ENCODE data around the gene CAPN3. TPM values are rescaled to one million over a fixed set of nuclear protein-coding genes. Genes with fewer than 3 reads are reported as not detected.

The CAPN3 gene
- total and polyA plus RNA-seq, 2 experiments from 2014 or later: 0.84 to 1.1 TPM

GRCh38 chr15:42450425-42450790 lies 91.1 kb downstream of the CAPN3 start:
- Histone ChIP-seq H4K20me1 (replicated peaks; ENCODE audit: insufficient read depth) (no peaks in the 10 kb centered on the region), H3K9me2 (ENCODE audit: insufficient read depth) (no peaks in the 10 kb centered on the region), H3K4me1 (ENCODE audit: insufficient read depth) (no peaks in the 10 kb centered on the region), H3F3A (replicated peaks; ENCODE audit: low read depth) (no peaks in the 10 kb centered on the region), H3K36me3 (ENCODE audit: insufficient read depth) (0 out of 2 replicates have a peak, but pooled peaks cover 3% of the 10 kb centered on the region), H3K27ac (ENCODE audit: low read depth) (no peak overlapping the region), H3K27me3 (ENCODE audit: insufficient read depth) (no peaks in the 10 kb centered on the region), H3K79me2 (replicated peaks; ENCODE audit: insufficient read depth) (no peaks in the 10 kb centered on the region), H3K4me3 (no peak overlapping the region), H2AFZ (no peak overlapping the region), H3K4me2 (no peak overlapping the region)
- Mint-ChIP-seq H3K4me3 (no peak overlapping the region), H3K36me3 (ENCODE audit: low read depth) (peaks cover 39% of the 10 kb centered on the region), H3K27ac (no peak overlapping the region), H3K4me1 (no peaks in the 10 kb centered on the region), H3K9me3 (no peaks in the 10 kb centered on the region), H3K27me3 (ENCODE audit: insufficient read depth, low read depth, poor library complexity) (peaks cover 1% of the 10 kb centered on the region)
- no peak for DNase-seq (ENCODE audit: low spot score)
- ATAC-seq: no peak
- TF ChIP-seq JUNB (IDR thresholded peaks at IDR 0.05; ENCODE audit: unreplicated experiment) (no peak), ETS1 (IDR thresholded peaks at IDR 0.05) (no peak), CTCF (conservative IDR thresholded peaks at IDR 0.05; ENCODE audit: low read depth in 2 of 2) (no peak), ZNF114 (CRISPR knock-in tag; IDR thresholded peaks at IDR 0.05) (no peak), EZH2phosphoT487 (IDR thresholded peaks at IDR 0.05; ENCODE audit: unreplicated experiment) (no peak), REST (IDR thresholded peaks at IDR 0.05; ENCODE audit: unreplicated experiment) (no peak)

- H3K4me3 Mint-ChIP-seq: no peak overlapping the region
- H3K36me3 ChIP-seq (ENCODE audit: insufficient read depth): 0 out of 2 replicates have a peak, but pooled peaks cover 3% of the 10 kb centered on the region
- peaks cover 16% of the 10 kb centered on the region for H3K4me1 Mint-ChIP-seq
- H3K79me2 ChIP-seq (replicated peaks; ENCODE audit: insufficient read depth): no peaks in the 10 kb centered on the region; the same call in 1 of the 2 replicates
- H3K4me3 ChIP-seq: no peak overlapping the region
- peaks cover 1% of the 10 kb centered on the region for H3K27me3 Mint-ChIP-seq (ENCODE audit: insufficient read depth, low read depth, poor library complexity)
- DNase-seq (ENCODE audit: low spot score): no peak
- no peaks in the 10 kb centered on the region for H3K27me3 ChIP-seq (ENCODE audit: insufficient read depth)
- no peaks in the 10 kb centered on the region for H3K9me3 Mint-ChIP-seq
- H3F3A ChIP-seq (replicated peaks; ENCODE audit: low read depth): no peaks in the 10 kb centered on the region
- H2AFZ ChIP-seq: no peak overlapping the region
- no peak overlapping the region for H3K27ac Mint-ChIP-seq
- no peaks in the 10 kb centered on the region for H4K20me1 ChIP-seq (replicated peaks; ENCODE audit: insufficient read depth)
- H3K4me2 ChIP-seq: no peak overlapping the region
- no peak overlapping the region for H3K27ac ChIP-seq (ENCODE audit: low read depth)
- H3K9me2 ChIP-seq (ENCODE audit: insufficient read depth): no peaks in the 10 kb centered on the region
- no peak for ATAC-seq
- peaks cover 27% of the 10 kb centered on the region for H3K36me3 Mint-ChIP-seq (ENCODE audit: low read depth)
- H3K4me1 ChIP-seq (ENCODE audit: insufficient read depth): peaks cover 16% of the 10 kb centered on the region
- no peak for TF ChIP-seq ZNF331 (CRISPR knock-in tag; IDR thresholded peaks at IDR 0.05; ENCODE audit: low read depth)
- no peak for TF ChIP-seq CTCF (conservative IDR thresholded peaks at IDR 0.05; ENCODE audit: low read depth in 2 of 2)
- no peak for TF ChIP-seq POLR2AphosphoS5 (IDR thresholded peaks at IDR 0.05; ENCODE audit: low read depth)
- TF ChIP-seq CREB1 (CRISPR knock-in tag; IDR thresholded peaks at IDR 0.05; ENCODE audit: low read depth): no peak
- no peak for TF ChIP-seq ETS1 (IDR thresholded peaks at IDR 0.05)
- no peak for TF ChIP-seq STAT1 (IDR thresholded peaks at IDR 0.05; ENCODE audit: unreplicated experiment)
- TF ChIP-seq REST (IDR thresholded peaks at IDR 0.05; ENCODE audit: unreplicated experiment): no peak
- TF ChIP-seq NANOG (IDR thresholded peaks at IDR 0.05; ENCODE audit: borderline replicate concordance): no peak
Observed at GRCh38 chr15:42453826-42454225, 94.5 kb downstream of the CAPN3 start.

All from GM23338 (cell line).